OCI-LY3 (cell line): Measurements from ENCODE around the gene PAN3.

Experiments
- EZH2phosphoT487 ChIP-seq: fragments of 200-600 bp; shearing (Covaris generic); IDR thresholded peaks from 2 replicates; pipeline ENCODE4 v1.6.1; 2018; ENCODE audit warnings: antibody characterized with exemption, mixed run types, low read depth
- TF ChIP-seq, protein P1 (sequence below): fragments of 200-600, 300-600 bp; sonication (generic); IDR thresholded peaks from 2 replicates; pipeline ENCODE4 v1.5.1; 2014; ENCODE audit warnings: antibody characterized with exemption, low read length, low read depth

DNA sequence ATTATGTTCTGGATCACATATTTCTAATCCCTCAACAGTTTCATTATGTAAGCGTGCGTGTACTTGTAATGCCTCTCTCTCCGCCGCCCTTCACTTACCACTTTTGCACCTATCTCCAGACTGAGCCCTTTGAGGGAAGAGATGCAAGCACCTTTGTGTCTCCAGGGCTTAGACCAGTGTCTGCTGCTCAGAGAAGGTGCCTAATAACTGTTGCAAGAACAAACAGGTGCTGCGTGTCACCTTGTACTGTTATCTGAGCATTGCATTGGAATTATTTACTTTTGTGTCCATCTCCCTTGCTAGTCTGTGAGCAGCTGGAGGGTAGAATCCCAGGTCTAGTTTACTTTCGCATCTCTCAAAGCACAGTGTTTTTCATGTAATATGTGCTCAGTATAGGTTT is 200.4 kb downstream of the PAN3 start:
- TF ChIP-seq EZH2phosphoT487, result no peak
- TF ChIP-seq, protein P1, sequence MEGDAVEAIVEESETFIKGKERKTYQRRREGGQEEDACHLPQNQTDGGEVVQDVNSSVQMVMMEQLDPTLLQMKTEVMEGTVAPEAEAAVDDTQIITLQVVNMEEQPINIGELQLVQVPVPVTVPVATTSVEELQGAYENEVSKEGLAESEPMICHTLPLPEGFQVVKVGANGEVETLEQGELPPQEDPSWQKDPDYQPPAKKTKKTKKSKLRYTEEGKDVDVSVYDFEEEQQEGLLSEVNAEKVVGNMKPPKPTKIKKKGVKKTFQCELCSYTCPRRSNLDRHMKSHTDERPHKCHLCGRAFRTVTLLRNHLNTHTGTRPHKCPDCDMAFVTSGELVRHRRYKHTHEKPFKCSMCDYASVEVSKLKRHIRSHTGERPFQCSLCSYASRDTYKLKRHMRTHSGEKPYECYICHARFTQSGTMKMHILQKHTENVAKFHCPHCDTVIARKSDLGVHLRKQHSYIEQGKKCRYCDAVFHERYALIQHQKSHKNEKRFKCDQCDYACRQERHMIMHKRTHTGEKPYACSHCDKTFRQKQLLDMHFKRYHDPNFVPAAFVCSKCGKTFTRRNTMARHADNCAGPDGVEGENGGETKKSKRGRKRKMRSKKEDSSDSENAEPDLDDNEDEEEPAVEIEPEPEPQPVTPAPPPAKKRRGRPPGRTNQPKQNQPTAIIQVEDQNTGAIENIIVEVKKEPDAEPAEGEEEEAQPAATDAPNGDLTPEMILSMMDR, result no peak
